SK-N-MC (cell line): Measurements from ENCODE around the gene ZNF530.

Source experiments
- EZH2 ChIP-seq: fragments of 200-600 bp; sonication (generic); IDR thresholded peaks from one replicate; pipeline ENCODE4 v1.6.1; 2017; ENCODE audit warnings: antibody characterized with exemption
- FOXP2 ChIP-seq: optimal IDR thresholded peaks from 2 replicates; pipeline ENCODE3; 2011; ENCODE audit warnings: mild to moderate bottlenecking, moderate library complexity; ENCODE audit not compliant: insufficient read depth; ENCODE audit errors: extremely low read length, control extremely low read depth
- POLR2AphosphoS5 ChIP-seq: IDR thresholded peaks from 2 replicates; pipeline ENCODE4 v1.6.1; 2012; ENCODE audit warnings: mild to moderate bottlenecking, low read depth, low read length, borderline replicate concordance

DNA sequence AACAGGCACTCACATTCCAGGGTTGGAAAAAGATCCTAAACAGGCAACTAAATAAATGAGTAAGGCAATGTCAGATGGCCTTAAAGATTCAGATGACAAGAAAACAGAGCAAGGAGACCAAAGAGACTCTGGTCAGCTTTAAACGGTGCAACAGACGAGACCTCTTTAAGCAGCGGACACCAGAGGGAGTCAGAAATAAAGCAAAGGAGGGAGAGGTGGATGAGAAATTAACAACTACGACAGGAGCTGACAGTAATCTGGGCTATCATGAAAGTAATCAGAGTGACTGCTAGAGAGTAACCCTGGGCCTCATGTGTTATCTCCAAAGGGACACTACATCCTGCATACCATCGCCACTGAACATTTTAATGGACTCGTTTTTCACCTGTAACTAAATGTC is 41.2 kb upstream of the ZNF530 start:
- TF ChIP-seq EZH2 (no peak), POLR2AphosphoS5 (no peak), FOXP2 (no peak)
